KMS-11 (cell line): ENCODE measurements around the gene RRN3.

Experiments
- H2AFZ ChIP-seq: fragments of 200-600 bp; sonication (generic); 2 replicates; pipeline ENCODE4 v1.6.1; 2016; ENCODE audit warnings: antibody characterized with exemption, mixed run types, low read depth
- H3K27ac ChIP-seq: fragments of 200-600 bp; sonication (generic); 2 replicates; pipeline ENCODE4 v1.6.1; 2016; ENCODE audit warnings: mild to moderate bottlenecking, mixed run types
- H3K27me3 ChIP-seq: fragments of 200-600 bp; sonication (generic); 2 replicates; pipeline ENCODE4 v1.6.1; 2017; ENCODE audit warnings: mild to moderate bottlenecking, low read depth, mixed run types, moderate library complexity; ENCODE audit not compliant: insufficient read depth
- H3K36me3 ChIP-seq: fragments of 200-600 bp; sonication (generic); 2 replicates; pipeline ENCODE4 v1.6.1; 2017; ENCODE audit warnings: mild to moderate bottlenecking, mixed run types; ENCODE audit not compliant: insufficient read depth
- H3K4me1 ChIP-seq: fragments of 200-600 bp; sonication (generic); 2 replicates; pipeline ENCODE4 v1.6.1; 2016; ENCODE audit warnings: mild to moderate bottlenecking, low read depth, mixed run types; ENCODE audit not compliant: poor library complexity, severe bottlenecking
- H3K4me2 ChIP-seq: fragments of 200-600 bp; sonication (generic); 2 replicates; pipeline ENCODE4 v1.7.0; 2016; ENCODE audit warnings: mild to moderate bottlenecking, mixed run types
- H3K4me3 ChIP-seq: fragments of 200-600 bp; sonication (generic); IDR thresholded peaks from 2 replicates; pipeline ENCODE4 v1.6.1; 2017; ENCODE audit warnings: low read depth, low read length, mixed read lengths; ENCODE audit not compliant: insufficient read depth
- H3K79me2 ChIP-seq: fragments of 200-600 bp; sonication (generic); 2 replicates; pipeline ENCODE4 v1.6.1; 2016; ENCODE audit warnings: low read depth, mixed run types; ENCODE audit not compliant: insufficient read depth
- H3K9ac ChIP-seq: fragments of 200-600 bp; sonication (generic); 2 replicates; pipeline ENCODE4 v1.6.1; 2016; ENCODE audit warnings: mild to moderate bottlenecking, mixed run types
- H4K20me1 ChIP-seq: fragments of 200-600 bp; sonication (generic); 2 replicates; pipeline ENCODE4 v1.6.1; 2016; ENCODE audit warnings: mild to moderate bottlenecking, mixed run types; ENCODE audit not compliant: insufficient read depth
- TF ChIP-seq, protein P1 (sequence below): fragments of 200-600 bp; sonication (generic); conservative IDR thresholded peaks from 2 replicates; pipeline ENCODE4 v1.6.1; 2017; ENCODE audit warnings: low read depth, mild to moderate bottlenecking, antibody characterized with exemption, low read length, moderate library complexity, mixed read lengths

RRN3 gene

GRCh38 chr16:15034266-15035162, 59.6 kb downstream of the RRN3 start:
- peaks cover 23% of the 10 kb centered on the region for H3K4me1 ChIP-seq
- no peaks in the 10 kb centered on the region for H3K27me3 ChIP-seq
- H3K4me2 ChIP-seq = no peak overlapping the region
- H3K36me3 ChIP-seq = peaks cover 4% of the 10 kb centered on the region; the same call in 1 of the 2 replicates
- no peaks in the 10 kb centered on the region for H3K79me2 ChIP-seq
- H3K9ac ChIP-seq = no peak overlapping the region
- H4K20me1 ChIP-seq = no peaks in the 10 kb centered on the region
- TF ChIP-seq, protein P1, sequence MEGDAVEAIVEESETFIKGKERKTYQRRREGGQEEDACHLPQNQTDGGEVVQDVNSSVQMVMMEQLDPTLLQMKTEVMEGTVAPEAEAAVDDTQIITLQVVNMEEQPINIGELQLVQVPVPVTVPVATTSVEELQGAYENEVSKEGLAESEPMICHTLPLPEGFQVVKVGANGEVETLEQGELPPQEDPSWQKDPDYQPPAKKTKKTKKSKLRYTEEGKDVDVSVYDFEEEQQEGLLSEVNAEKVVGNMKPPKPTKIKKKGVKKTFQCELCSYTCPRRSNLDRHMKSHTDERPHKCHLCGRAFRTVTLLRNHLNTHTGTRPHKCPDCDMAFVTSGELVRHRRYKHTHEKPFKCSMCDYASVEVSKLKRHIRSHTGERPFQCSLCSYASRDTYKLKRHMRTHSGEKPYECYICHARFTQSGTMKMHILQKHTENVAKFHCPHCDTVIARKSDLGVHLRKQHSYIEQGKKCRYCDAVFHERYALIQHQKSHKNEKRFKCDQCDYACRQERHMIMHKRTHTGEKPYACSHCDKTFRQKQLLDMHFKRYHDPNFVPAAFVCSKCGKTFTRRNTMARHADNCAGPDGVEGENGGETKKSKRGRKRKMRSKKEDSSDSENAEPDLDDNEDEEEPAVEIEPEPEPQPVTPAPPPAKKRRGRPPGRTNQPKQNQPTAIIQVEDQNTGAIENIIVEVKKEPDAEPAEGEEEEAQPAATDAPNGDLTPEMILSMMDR = no peak
- H3K4me3 ChIP-seq = no peak overlapping the region
- H2AFZ ChIP-seq = no peak overlapping the region
- no peak overlapping the region for H3K27ac ChIP-seq

DNA sequence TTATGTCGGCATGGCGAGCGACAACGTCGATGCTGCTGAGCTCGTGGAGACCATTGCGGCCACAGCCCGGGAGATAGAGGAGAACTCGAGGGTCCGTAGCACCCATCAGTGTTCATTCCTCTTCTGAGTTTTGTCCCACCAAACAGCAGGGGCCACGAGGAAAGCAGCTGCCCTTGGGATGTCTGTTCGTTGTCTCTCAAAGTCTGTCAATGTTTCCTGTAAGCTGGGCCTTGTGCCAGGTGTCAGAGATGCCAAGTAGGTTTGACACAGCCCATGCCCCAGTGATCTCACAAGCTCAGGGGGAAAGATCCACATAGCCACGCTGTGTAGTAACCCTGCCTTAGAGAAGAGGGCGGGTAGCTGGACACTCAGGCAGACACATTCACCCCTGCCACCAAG, 60.8 kb downstream of the RRN3 start:
- no peak overlapping the region for H3K9ac ChIP-seq
- H3K27me3 ChIP-seq = no peaks in the 10 kb centered on the region
- H3K4me3 ChIP-seq = no peak overlapping the region
- peaks cover 23% of the 10 kb centered on the region for H3K4me1 ChIP-seq
- no peak overlapping the region for H2AFZ ChIP-seq
- H3K36me3 ChIP-seq = peaks cover 4% of the 10 kb centered on the region; the same call in 1 of the 2 replicates
- TF ChIP-seq, protein P1 = no peak
- peak overlapping the region; percentile 15; the same call in 1 of the 2 replicates for H3K4me2 ChIP-seq
- H3K27ac ChIP-seq = no peak overlapping the region
- H3K79me2 ChIP-seq = no peaks in the 10 kb centered on the region
- no peaks in the 10 kb centered on the region for H4K20me1 ChIP-seq

DNA sequence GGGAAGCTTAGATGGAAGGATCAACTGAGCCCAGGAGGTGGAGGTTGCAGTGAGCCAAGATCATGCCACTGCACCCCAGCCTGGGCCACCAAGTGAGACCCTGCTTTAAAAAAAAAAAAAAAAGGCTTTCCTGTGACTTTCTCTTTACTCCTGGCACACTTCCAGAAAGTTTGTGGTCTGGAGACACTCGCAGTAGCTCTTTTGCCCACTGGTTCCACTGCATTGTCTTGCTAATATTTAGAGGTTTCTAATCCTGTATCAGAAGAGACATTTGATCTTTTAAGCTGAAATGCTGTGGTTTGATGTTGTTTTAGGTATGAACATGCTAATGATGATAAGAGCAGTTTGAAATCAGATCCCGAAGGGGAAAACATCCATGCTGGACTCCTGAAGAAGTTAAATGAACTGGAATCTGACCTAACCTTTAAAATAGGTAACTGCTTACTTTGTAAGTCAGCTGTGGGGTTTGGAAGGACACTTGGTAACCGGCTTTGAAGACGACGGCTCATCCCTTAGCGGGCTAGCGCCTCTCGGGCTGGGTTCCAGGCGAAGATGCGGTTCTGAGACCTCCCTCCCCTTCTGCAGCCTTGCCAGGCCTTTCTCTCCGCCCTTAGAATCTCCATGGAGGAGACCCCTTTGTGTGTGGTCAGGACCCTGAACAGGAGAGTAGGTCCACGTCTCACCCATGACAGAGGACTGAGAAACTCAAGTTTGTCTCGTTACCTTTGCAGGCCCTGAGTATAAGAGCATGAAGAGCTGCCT, 61.3 kb downstream of the RRN3 start:
- Histone ChIP-seq H4K20me1 (no peaks in the 10 kb centered on the region), H3K36me3 (peaks cover 4% of the 10 kb centered on the region; the same call in 1 of the 2 replicates), H3K79me2 (no peaks in the 10 kb centered on the region), H3K4me2 (peak overlapping the region; percentile 15; the same call in 1 of the 2 replicates), H3K27me3 (no peaks in the 10 kb centered on the region), H2AFZ (no peak overlapping the region), H3K27ac (0 out of 2 replicates have a peak overlapping the region, but pooled peaks have one; percentile 3), H3K9ac (no peak overlapping the region), H3K4me3 (no peak overlapping the region), H3K4me1 (peaks cover 23% of the 10 kb centered on the region)
- TF ChIP-seq, protein P1 = no peak

DNA sequence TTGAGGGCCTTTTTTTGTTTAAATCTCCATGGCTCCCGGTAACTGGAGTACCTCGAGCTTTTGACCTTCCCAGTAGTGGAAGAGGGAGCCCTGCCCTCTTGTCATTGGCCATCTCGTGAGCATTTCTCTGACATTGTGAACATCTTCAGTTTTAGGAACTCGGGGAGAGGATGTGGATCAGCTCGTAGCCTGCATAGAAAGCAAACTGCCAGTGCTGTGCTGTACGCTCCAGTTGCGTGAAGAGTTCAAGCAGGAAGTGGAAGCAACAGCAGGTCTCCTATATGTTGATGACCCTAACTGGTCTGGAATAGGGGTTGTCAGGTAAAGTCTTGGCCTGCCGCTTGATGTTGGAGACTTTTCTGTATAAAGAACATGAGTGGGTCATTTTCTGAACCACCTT, 62.5 kb downstream of the RRN3 start:
- Histone ChIP-seq H3K4me3 (no peak overlapping the region), H2AFZ (no peak overlapping the region), H4K20me1 (no peaks in the 10 kb centered on the region), H3K27me3 (no peaks in the 10 kb centered on the region), H3K27ac (no peak overlapping the region), H3K9ac (no peak overlapping the region), H3K4me2 (no peak overlapping the region), H3K36me3 (peaks cover 4% of the 10 kb centered on the region; the same call in 1 of the 2 replicates), H3K4me1 (peaks cover 23% of the 10 kb centered on the region), H3K79me2 (no peaks in the 10 kb centered on the region)
- TF ChIP-seq, protein P1 = no peak
